HepG2 (cell line): Measurements from ENCODE around the gene CTAG1A. TPM values are rescaled to one million over a fixed set of nuclear protein-coding genes. Genes with fewer than 3 reads are reported as not detected.

ENCODE experiments used
- ATAC-seq: fragments of 200-7000 bp; cut with Tn5 transposase; 3 replicates; pipeline ENCODE4 v1.9.1; 2020; ENCODE audit warnings: mild to moderate bottlenecking, moderate library complexity
- BruUV-seq: library from RNA; stranded (reverse); fragments of 400-500 nt; replicated peaks from 2 replicates; lab custom pipeline; 2021; lab: Mats Ljungman, UMichigan
- CTCF ChIA-PET: fragments of 300-600 bp; formaldehyde crosslinking; extraction: SDS; loops from one replicate; lab custom pipeline; 2021; ENCODE audit warnings: low total read pairs, inconsistent platforms, low intra/inter-chr PET ratio; lab: Yijun Ruan, JAX
- POLR2A ChIA-PET: fragments of 350-600 bp; sonication (Branson Sonifier 250); formaldehyde crosslinking; loops from one replicate; lab custom pipeline; 2020; ENCODE audit warnings: antibody characterized with exemption, inconsistent platforms; lab: Yijun Ruan, JAX
- DNase-seq: peaks from one replicate; pipeline ENCODE4 v3.0.0-alpha.2; 2015; ENCODE audit warnings: low spot score
- FAIRE-seq: peaks from 3 replicates; lab custom pipeline; 2011; peaks lifted over from hg19 to GRCh38; lab: Jason Lieb, UNC
- H2AFZ ChIP-seq: one replicate; pipeline ENCODE4 v1.6.1; 2011; ENCODE audit warnings: low read length, inconsistent platforms
- H3K27ac ChIP-seq: fragments of 300-600 bp; 3 replicates; pipeline ENCODE4 v1.8.0; 2011; ENCODE audit warnings: mixed run types, mild to moderate bottlenecking, mixed read lengths, low read length, inconsistent platforms; ENCODE audit not compliant: insufficient read depth; ENCODE audit errors: extremely low read length
- H3K27me3 ChIP-seq, 2 experiments: fragments of 200-600 bp in 1 of 2; 2 replicates in 1 of 2; 3 replicates in 1 of 2; pipeline versions ENCODE4 v1.6.0 to v1.8.0; 2011; ENCODE audit warnings: low read length in 2 of 2, mild to moderate bottlenecking in 2 of 2, moderate library complexity in 2 of 2, inconsistent platforms in 1 of 2; ENCODE audit not compliant: insufficient read depth in 2 of 2, control insufficient read depth in 1 of 2
- H3K36me3 ChIP-seq, 2 experiments: fragments of 200-600 bp in 1 of 2; replicated peaks in 1 of 2; 2 replicates in 1 of 2; 3 replicates in 1 of 2; pipeline versions ENCODE4 v1.5.1 to v1.8.0; 2011; ENCODE audit warnings: low read length in 2 of 2, inconsistent platforms in 1 of 2; ENCODE audit not compliant: insufficient read depth in 2 of 2, control insufficient read depth in 1 of 2
- H3K4me1 ChIP-seq: 2 replicates; pipeline ENCODE4 v1.5.1; 2012; ENCODE audit warnings: low read length, inconsistent platforms; ENCODE audit not compliant: insufficient read depth
- H3K4me2 ChIP-seq: 2 replicates; pipeline ENCODE4 v1.6.0; 2011; ENCODE audit warnings: low read depth, low read length, inconsistent platforms
- H3K4me3 ChIP-seq, 3 experiments: fragments of 200-600 bp in 1 of 3; sonication (generic), shearing (Covaris generic) in 1 of 3; replicated peaks in 1 of 3; 2 replicates each; pipeline ENCODE4 v1.5.1; 2011 to 2016; ENCODE audit warnings: low read length in 3 of 3, inconsistent platforms in 2 of 3, low read depth in 2 of 3, mild to moderate bottlenecking in 2 of 3, control low read depth in 1 of 3, mixed read lengths in 1 of 3; ENCODE audit not compliant: insufficient read depth in 1 of 3
- H3K79me2 ChIP-seq: one replicate; pipeline ENCODE4 v1.6.1; 2011; ENCODE audit warnings: low read length, inconsistent platforms; ENCODE audit not compliant: insufficient read depth
- H3K9ac ChIP-seq: 2 replicates; pipeline ENCODE4 v1.6.0; 2011; ENCODE audit warnings: mild to moderate bottlenecking, low read depth, low read length, inconsistent platforms; ENCODE audit not compliant: insufficient read depth
- H3K9me3 ChIP-seq: 2 replicates; pipeline ENCODE4 v1.5.1; 2012; ENCODE audit warnings: mild to moderate bottlenecking, low read length
- H4K20me1 ChIP-seq: 2 replicates; pipeline ENCODE4 v1.6.0; 2011; ENCODE audit warnings: inconsistent platforms, mild to moderate bottlenecking, low read length, moderate library complexity; ENCODE audit not compliant: insufficient read depth
- AGO2 ChIP-seq: fragments of 200-400 bp; formaldehyde crosslinking; optimal IDR thresholded peaks from 2 replicates; pipeline ENCODE3; 2017; ENCODE audit warnings: mild to moderate bottlenecking, low read depth, low read length, moderate library complexity
- FOSL1 ChIP-seq: sonication (generic); formaldehyde crosslinking; IDR thresholded peaks from 2 replicates; pipeline ENCODE4 v1.9.0; 2021; ENCODE audit warnings: missing genetic modification reagents, borderline replicate concordance
- MXD4 ChIP-seq: IDR thresholded peaks from 2 replicates; pipeline ENCODE4 v1.6.1; 2016; ENCODE audit warnings: mild to moderate bottlenecking, missing biosample characterization, missing genetic modification reagents
- POLR2A ChIP-seq, 2 experiments: IDR thresholded peaks; 2 replicates each; pipeline ENCODE4 v1.6.1; 2011; ENCODE audit warnings: low read depth in 2 of 2, low read length in 2 of 2, mild to moderate bottlenecking in 1 of 2, moderate library complexity in 1 of 2; ENCODE audit not compliant: insufficient read depth in 1 of 2
- ZMAT3 ChIP-seq: sonication (generic); formaldehyde crosslinking; conservative IDR thresholded peaks from 2 replicates; pipeline ENCODE4 v1.7.0; 2021; ENCODE audit warnings: missing genetic modification reagents
- ZNF264 ChIP-seq: sonication (generic); formaldehyde crosslinking; IDR thresholded peaks from 2 replicates; pipeline ENCODE4 v1.4.0; 2020; ENCODE audit warnings: missing genetic modification reagents
- ZNF550 ChIP-seq: sonication (generic); formaldehyde crosslinking; IDR thresholded peaks from 2 replicates; pipeline ENCODE4 v1.4.0; 2020; ENCODE audit warnings: mild to moderate bottlenecking, missing genetic modification reagents, borderline replicate concordance
- WGBS: methylation state at CpG from one replicate; pipeline ENCODE4 v1.1.6; 2017; ENCODE audit warnings: low lambda C conversion rate; 5-methylcytosine and 5-hydroxymethylcytosine counted together
- in situ Hi-C: cut with HindIII; loops from 2 replicates; pipeline ENCODE4 v1.10.0; 2017; ENCODE audit warnings: low pct_unique_long_range_greater_than_20kb; ENCODE audit not compliant: extremely low pct_ligation_motif_present
- intact Hi-C: fragments of 100-400 bp; cut with micrococcal nuclease; formaldehyde crosslinking; loops from one replicate; pipeline ENCODE4 v1.10.0; 2022; ENCODE audit not compliant: unreplicated experiment
- polyA plus RNA-seq, 8 experiments: library from polyadenylated mRNA; depleted of rRNA in 3 of 8; stranded (reverse) in 7 of 8; unstranded in 1 of 8; fragments of >200 nt; fragmentation: Illumina TruSeq in 4 of 8; extraction: Trizol in 4 of 8; gene quantifications; 2 replicates each; pipeline versions ENCODE4 v1.2.1 to v1.2.3, GENCODE V29; 2011 to 2016; ENCODE audit warnings: low read depth in 4 of 8, missing spikeins in 1 of 8, mixed read lengths in 1 of 8; ENCODE audit not compliant: insufficient read depth in 1 of 8
- total RNA-seq, 5 experiments: library from RNA; depleted of rRNA; stranded (reverse); fragments of >200 nt; fragmentation: Illumina TruSeq; extraction: Trizol; gene quantifications; 2 replicates each; pipeline ENCODE4 v1.2.3, GENCODE V29; 2016; ENCODE audit warnings: low read depth in 1 of 5
- TF ChIP-seq, protein P1 (sequence below): sonication (generic); formaldehyde crosslinking; IDR thresholded peaks from 2 replicates; pipeline ENCODE4 v1.4.0; 2020; ENCODE audit warnings: missing genetic modification reagents
- TF ChIP-seq, protein P2 (sequence below): IDR thresholded peaks from 2 replicates; pipeline ENCODE4 v1.6.1; 2018; ENCODE audit warnings: missing genetic modification reagents, mild to moderate bottlenecking, missing compliant biosample characterization
- TF ChIP-seq, protein P3 (sequence below): sonication (generic); formaldehyde crosslinking; IDR thresholded peaks from 2 replicates; pipeline ENCODE4 v1.4.0; 2020; ENCODE audit warnings: missing genetic modification reagents, borderline replicate concordance
- TF ChIP-seq, protein P4 (sequence below): sonication (generic); formaldehyde crosslinking; IDR thresholded peaks from 2 replicates; pipeline ENCODE4 v1.5.0; 2020; ENCODE audit warnings: missing genetic modification reagents

CTAG1A gene
- total and polyA plus RNA-seq, 2 of the 13 experiments (the other 11 are each of a cell fraction or from before 2014, with no cell fraction given) = not detected

DNA sequence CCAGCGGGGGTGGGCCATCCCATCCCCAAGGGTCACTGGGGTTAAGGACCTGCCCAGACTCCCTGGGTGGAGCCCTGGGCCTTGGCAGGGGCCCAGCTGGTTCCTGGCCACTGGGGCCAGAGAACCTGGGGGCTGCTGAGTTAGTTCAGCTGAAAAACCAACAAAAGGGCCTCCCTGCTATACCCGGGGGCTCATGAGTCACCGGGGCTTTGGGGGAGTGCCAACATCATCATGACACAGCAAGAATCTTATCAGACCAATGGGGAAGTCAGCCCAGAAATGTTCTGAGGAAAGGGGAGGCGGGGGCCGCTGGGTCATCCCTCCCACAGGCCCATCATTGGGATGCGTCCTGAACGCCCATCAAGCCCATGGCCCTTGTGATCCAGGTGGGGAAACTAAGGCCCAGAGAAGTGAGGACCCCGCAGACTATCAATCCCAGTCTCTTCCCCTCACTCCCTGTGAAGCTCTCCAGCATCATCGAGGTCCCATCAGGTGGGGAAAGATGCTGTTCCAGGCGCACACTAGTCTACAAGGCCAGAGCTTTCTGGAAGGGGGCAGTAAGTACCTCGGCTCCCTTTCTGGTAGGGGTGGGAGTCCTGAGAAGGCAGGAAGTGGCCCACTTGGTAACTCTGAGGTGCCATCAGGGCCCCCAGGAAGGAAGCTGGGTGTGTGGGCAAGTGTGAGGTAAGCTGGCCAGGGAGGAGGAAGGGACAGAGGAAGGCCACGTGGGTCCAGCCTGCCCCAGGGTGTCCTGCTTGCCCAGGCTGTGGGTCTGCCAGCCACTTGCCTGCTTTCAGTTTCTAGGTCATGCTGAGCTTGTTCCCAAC is 42.8 kb upstream of the CTAG1A start (continued):
- TF ChIP-seq, protein P1, sequence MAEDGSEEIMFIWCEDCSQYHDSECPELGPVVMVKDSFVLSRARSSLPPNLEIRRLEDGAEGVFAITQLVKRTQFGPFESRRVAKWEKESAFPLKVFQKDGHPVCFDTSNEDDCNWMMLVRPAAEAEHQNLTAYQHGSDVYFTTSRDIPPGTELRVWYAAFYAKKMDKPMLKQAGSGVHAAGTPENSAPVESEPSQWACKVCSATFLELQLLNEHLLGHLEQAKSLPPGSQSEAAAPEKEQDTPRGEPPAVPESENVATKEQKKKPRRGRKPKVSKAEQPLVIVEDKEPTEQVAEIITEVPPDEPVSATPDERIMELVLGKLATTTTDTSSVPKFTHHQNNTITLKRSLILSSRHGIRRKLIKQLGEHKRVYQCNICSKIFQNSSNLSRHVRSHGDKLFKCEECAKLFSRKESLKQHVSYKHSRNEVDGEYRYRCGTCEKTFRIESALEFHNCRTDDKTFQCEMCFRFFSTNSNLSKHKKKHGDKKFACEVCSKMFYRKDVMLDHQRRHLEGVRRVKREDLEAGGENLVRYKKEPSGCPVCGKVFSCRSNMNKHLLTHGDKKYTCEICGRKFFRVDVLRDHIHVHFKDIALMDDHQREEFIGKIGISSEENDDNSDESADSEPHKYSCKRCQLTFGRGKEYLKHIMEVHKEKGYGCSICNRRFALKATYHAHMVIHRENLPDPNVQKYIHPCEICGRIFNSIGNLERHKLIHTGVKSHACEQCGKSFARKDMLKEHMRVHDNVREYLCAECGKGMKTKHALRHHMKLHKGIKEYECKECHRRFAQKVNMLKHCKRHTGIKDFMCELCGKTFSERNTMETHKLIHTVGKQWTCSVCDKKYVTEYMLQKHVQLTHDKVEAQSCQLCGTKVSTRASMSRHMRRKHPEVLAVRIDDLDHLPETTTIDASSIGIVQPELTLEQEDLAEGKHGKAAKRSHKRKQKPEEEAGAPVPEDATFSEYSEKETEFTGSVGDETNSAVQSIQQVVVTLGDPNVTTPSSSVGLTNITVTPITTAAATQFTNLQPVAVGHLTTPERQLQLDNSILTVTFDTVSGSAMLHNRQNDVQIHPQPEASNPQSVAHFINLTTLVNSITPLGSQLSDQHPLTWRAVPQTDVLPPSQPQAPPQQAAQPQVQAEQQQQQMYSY (CRISPR knock-in tag) = no peak
- TF ChIP-seq, protein P2, sequence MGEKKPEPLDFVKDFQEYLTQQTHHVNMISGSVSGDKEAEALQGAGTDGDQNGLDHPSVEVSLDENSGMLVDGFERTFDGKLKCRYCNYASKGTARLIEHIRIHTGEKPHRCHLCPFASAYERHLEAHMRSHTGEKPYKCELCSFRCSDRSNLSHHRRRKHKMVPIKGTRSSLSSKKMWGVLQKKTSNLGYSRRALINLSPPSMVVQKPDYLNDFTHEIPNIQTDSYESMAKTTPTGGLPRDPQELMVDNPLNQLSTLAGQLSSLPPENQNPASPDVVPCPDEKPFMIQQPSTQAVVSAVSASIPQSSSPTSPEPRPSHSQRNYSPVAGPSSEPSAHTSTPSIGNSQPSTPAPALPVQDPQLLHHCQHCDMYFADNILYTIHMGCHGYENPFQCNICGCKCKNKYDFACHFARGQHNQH (CRISPR knock-in tag) = no peak; the same call in 1 of the 2 replicates
- no peak for TF ChIP-seq AGO2

DNA sequence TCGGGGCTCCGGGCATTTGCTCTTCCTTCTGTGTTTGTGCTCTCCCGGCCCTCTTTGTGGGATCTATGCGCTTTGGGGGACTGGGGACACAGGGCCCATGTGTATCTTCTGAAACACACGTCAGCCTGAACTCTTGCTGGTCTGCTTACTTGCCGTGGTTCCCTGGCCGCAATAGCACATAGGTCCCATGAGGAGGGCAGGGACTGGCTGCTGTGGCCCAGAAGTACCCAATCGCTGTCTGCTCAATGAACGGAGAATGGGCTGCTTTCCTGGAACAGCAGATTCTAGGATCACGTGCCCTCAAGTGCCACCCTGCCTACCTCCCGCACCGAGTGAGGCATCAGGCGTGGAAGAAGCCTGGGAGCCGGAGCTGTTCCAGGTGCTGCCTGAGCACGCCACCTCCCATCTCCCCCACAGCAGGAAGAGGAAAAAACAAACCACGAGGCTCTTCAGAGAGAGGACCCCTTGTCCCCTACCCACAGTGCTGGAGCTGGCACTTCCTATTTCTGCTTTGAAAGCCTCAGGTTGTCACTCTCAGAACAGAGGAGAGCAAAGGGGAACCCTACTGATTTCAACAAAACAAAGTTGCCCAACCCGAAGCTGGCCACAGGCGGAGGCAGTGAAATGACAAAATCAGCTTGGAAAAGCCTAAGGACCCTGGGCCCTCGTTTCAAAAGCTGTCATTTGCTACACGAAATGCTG is 42.1 kb upstream of the CTAG1A start:
- peak overlapping the region; percentile 100 for H3K27ac ChIP-seq
- ChIA-PET POLR2A (interaction anchor here (0.6 to 4.0 kb wide), 10 partner anchors 10 to 173 kb away, joined by 3 to 38 read pairs (median 16); partner anchors contain the start of genes EMD, FAM3A, FLNA and RPL10), CTCF (no interaction called here)
- H3K9ac ChIP-seq = peak overlapping the region; percentile 86
- H4K20me1 ChIP-seq = peaks cover 12% of the 10 kb centered on the region
- FAIRE-seq = peak; percentile 85
- H3K36me3 ChIP-seq = 0 out of 5 replicates have a peak, but pooled peaks cover 0 to 5% of the 10 kb centered on the region in 2 experiments
- H3K27me3 ChIP-seq = no peaks in the 10 kb centered on the region; a peak in 1 of 5 replicates
- H3K4me1 ChIP-seq = peaks cover 66% of the 10 kb centered on the region
- peaks cover 35% of the 10 kb centered on the region for H3K79me2 ChIP-seq
- in situ Hi-C loops (loop anchor here (25.0 kb wide), 1 partner anchor 131 kb away; the partner anchor contains the start of genes DNASE1L1 and TAFAZZIN), intact Hi-C loops (no loop called here)
- H3K4me2 ChIP-seq = peak overlapping the region; percentile 93
- peak overlapping the region; percentile 54 to 78 (median 65) for H3K4me3 ChIP-seq
- H3K9me3 ChIP-seq = no peaks in the 10 kb centered on the region
- ATAC-seq = no peak
- H2AFZ ChIP-seq = no peak overlapping the region
- DNase-seq = peak; percentile 42
- BruUV-seq = no TSS peak
- WGBS = no CpG with 5 or more reads among the region's 20 CpGs
- TF ChIP-seq ZNF264 (CRISPR knock-in tag) (no peak), POLR2A (IDR thresholded peaks at IDR 0.05; ENCODE audit: insufficient read depth in 1 of 2, low read depth in 2 of 2, low read length in 2 of 2) (peak in 1 of 2 experiments; percentile 42; a peak in 1 of 4 replicates), MXD4 (no peak), ZNF550 (CRISPR knock-in tag) (no peak), FOSL1 (CRISPR knock-in tag) (no peak), ZMAT3 (CRISPR knock-in tag) (no peak)
- TF ChIP-seq, protein P3, sequence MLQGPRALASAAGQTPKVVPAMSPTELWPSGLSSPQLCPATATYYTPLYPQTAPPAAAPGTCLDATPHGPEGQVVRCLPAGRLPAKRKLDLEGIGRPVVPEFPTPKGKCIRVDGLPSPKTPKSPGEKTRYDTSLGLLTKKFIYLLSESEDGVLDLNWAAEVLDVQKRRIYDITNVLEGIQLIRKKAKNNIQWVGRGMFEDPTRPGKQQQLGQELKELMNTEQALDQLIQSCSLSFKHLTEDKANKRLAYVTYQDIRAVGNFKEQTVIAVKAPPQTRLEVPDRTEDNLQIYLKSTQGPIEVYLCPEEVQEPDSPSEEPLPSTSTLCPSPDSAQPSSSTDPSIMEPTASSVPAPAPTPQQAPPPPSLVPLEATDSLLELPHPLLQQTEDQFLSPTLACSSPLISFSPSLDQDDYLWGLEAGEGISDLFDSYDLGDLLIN (CRISPR knock-in tag) = no peak
- TF ChIP-seq, protein P4, sequence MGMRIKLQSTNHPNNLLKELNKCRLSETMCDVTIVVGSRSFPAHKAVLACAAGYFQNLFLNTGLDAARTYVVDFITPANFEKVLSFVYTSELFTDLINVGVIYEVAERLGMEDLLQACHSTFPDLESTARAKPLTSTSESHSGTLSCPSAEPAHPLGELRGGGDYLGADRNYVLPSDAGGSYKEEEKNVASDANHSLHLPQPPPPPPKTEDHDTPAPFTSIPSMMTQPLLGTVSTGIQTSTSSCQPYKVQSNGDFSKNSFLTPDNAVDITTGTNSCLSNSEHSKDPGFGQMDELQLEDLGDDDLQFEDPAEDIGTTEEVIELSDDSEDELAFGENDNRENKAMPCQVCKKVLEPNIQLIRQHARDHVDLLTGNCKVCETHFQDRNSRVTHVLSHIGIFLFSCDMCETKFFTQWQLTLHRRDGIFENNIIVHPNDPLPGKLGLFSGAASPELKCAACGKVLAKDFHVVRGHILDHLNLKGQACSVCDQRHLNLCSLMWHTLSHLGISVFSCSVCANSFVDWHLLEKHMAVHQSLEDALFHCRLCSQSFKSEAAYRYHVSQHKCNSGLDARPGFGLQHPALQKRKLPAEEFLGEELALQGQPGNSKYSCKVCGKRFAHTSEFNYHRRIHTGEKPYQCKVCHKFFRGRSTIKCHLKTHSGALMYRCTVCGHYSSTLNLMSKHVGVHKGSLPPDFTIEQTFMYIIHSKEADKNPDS (CRISPR knock-in tag) = no peak
